Tibial artery (tissue), 4 donors: Measurements from ENCODE around the gene CKLF.

Experiments used
- DNase-seq, 2 donors: peaks; one replicate each; pipeline ENCODE4 v3.0.0-alpha.2; 2019
- H3K27ac ChIP-seq, 2 donors: fragments of 200-600 bp; sonication (generic) in 1 of 2; 1 replicate in 1 of 2; 2 replicates in 1 of 2; pipeline ENCODE4 v1.5.1; 2018 to 2019; ENCODE audit warnings: mild to moderate bottlenecking in 1 of 2
- H3K27me3 ChIP-seq, 2 donors: fragments of 200-600 bp; sonication (generic) in 1 of 2; one replicate each; pipeline versions ENCODE4 v1.5.1 to v1.6.0; 2016 to 2019
- H3K36me3 ChIP-seq, 3 donors: fragments of 200-600 bp; sonication (generic) in 2 of 3; one replicate each; pipeline ENCODE4 v1.5.1; 2016 to 2019; ENCODE audit warnings: mild to moderate bottlenecking in 2 of 3
- H3K4me1 ChIP-seq, 4 donors: fragments of 200-600 bp; sonication (generic) in 2 of 4; 1 replicate in 3 of 4; 2 replicates in 1 of 4; pipeline ENCODE4 v1.5.1; 2016 to 2019
- H3K4me3 ChIP-seq, 2 donors: fragments of 200-600 bp; sonication (generic) in 1 of 2; 1 replicate in 1 of 2; 2 replicates in 1 of 2; pipeline ENCODE4 v1.5.1; 2018 to 2019; ENCODE audit warnings: mild to moderate bottlenecking in 2 of 2
- H3K9me3 ChIP-seq, 3 donors: fragments of 200-600 bp; sonication (generic) in 1 of 3; one replicate each; pipeline ENCODE4 v1.5.1; 2016 to 2019
- CTCF ChIP-seq, 2 experiments: fragments of 200-600 bp in 1 of 2; fragments of 450-650 bp in 1 of 2; IDR thresholded peaks; one replicate each; pipeline ENCODE4 v1.5.1; 2017 to 2019; ENCODE audit warnings: antibody characterized with exemption in 2 of 2, mild to moderate bottlenecking in 1 of 2, moderate library complexity in 1 of 2
- intact Hi-C: fragments of 100-400 bp; cut with DNase I; formaldehyde crosslinking; loops from one replicate; pipeline ENCODE4 v1.15.0; 2023; ENCODE audit warnings: low total_unique reads

CKLF gene

GRCh38 chr16:66605177-66605978 lies 53.0 kb downstream of the CKLF start:
- Histone ChIP-seq H3K4me3 (peak overlapping the region; percentile 56 to 65), H3K9me3 (no peaks in the 10 kb centered on the region), H3K4me1 (peaks cover 0 to 41% (median 28%) of the 10 kb centered on the region in 4 donors), H3K36me3 (peaks cover 0 to 11% (median 9%) of the 10 kb centered on the region in 3 donors), H3K27me3 (peaks cover 0 to 18% of the 10 kb centered on the region in 2 donors), H3K27ac (peak overlapping the region; percentile 68 to 78)
- intact Hi-C loops: loop anchor here (5.0 to 10.0 kb wide), 3 partner anchors 131 to 262 kb away; partner anchors contain the start of gene DYNC1LI2
- TF ChIP-seq CTCF (IDR thresholded peaks at IDR 0.05): no peak
- peak; percentile 40 to 79 for DNase-seq

GRCh38 chr16:66605979-66606751 lies 53.8 kb downstream of the CKLF start:
- peak overlapping the region; percentile 68 to 78 for H3K27ac ChIP-seq
- no peak for DNase-seq
- H3K9me3 ChIP-seq: no peaks in the 10 kb centered on the region
- peaks cover 0 to 17% (median 16%) of the 10 kb centered on the region in 3 donors for H3K36me3 ChIP-seq
- intact Hi-C loops: loop anchor here (5.0 to 10.0 kb wide), 3 partner anchors 131 to 261 kb away; partner anchors contain the start of gene DYNC1LI2
- TF ChIP-seq CTCF (IDR thresholded peaks at IDR 0.05): no peak
- H3K4me1 ChIP-seq: peaks cover 0 to 41% (median 28%) of the 10 kb centered on the region in 4 donors
- peaks cover 0 to 18% of the 10 kb centered on the region in 2 donors for H3K27me3 ChIP-seq
- peak overlapping the region; percentile 56 to 65 for H3K4me3 ChIP-seq

GRCh38 chr16:66608241-66609138 lies 56.1 kb downstream of the CKLF start:
- Histone ChIP-seq H3K36me3 (peaks cover 0 to 39% (median 28%) of the 10 kb centered on the region in 3 donors), H3K27ac (no peak overlapping the region)
- intact Hi-C loops: loop anchor here (5.0 to 10.0 kb wide), 3 partner anchors 134 to 259 kb away; partner anchors contain the start of gene DYNC1LI2

GRCh38 chr16:66609139-66609510 lies 56.7 kb downstream of the CKLF start:
- intact Hi-C loops: loop anchor here (5.0 to 10.0 kb wide), 3 partner anchors 134 to 258 kb away; partner anchors contain the start of gene DYNC1LI2
- Histone ChIP-seq H3K27ac (no peak overlapping the region), H3K4me3 (no peak overlapping the region), H3K9me3 (no peaks in the 10 kb centered on the region), H3K36me3 (peaks cover 0 to 46% (median 29%) of the 10 kb centered on the region in 3 donors), H3K4me1 (peaks cover 0 to 35% (median 25%) of the 10 kb centered on the region in 4 donors), H3K27me3 (peaks cover 0 to 14% of the 10 kb centered on the region in 2 donors)
- TF ChIP-seq CTCF (IDR thresholded peaks at IDR 0.05): no peak
- DNase-seq: no peak

More at GRCh38 chr16:66608241-66609138, 56.1 kb downstream of the CKLF start:
- TF ChIP-seq CTCF (IDR thresholded peaks at IDR 0.05): peak; percentile 85 to 92
- Histone ChIP-seq H3K27me3 (peaks cover 0 to 14% of the 10 kb centered on the region in 2 donors), H3K9me3 (no peaks in the 10 kb centered on the region), H3K4me1 (peaks cover 0 to 41% (median 28%) of the 10 kb centered on the region in 4 donors), H3K4me3 (no peak overlapping the region)
- peak; percentile 82 to 90 for DNase-seq
